Esophagus squamous epithelium (tissue), 5 donors: ENCODE measurements around the gene PCCA. TPM values are rescaled to one million over a fixed set of nuclear protein-coding genes. Genes with fewer than 3 reads are reported as not detected.

Experiments
- DNase-seq: peaks from one replicate; lab custom pipeline; 2025; lab: John Stamatoyannopoulos, UW
- H3K27ac ChIP-seq, 4 donors: fragments of 200-600 bp; sonication (generic); one replicate each; pipeline ENCODE4 v1.5.1; 2016 to 2019; ENCODE audit warnings: mild to moderate bottlenecking in 1 of 4
- H3K27me3 ChIP-seq, 4 donors: fragments of 200-600 bp; sonication (generic); 1 replicate in 3 of 4; 2 replicates in 1 of 4; pipeline versions ENCODE4 v1.5.1 to v1.6.0; 2017 to 2021; ENCODE audit warnings: antibody characterized with exemption in 1 of 4
- H3K36me3 ChIP-seq, 3 donors: fragments of 200-600 bp; sonication (generic); one replicate each; pipeline ENCODE4 v1.5.1; 2016 to 2019
- H3K4me1 ChIP-seq, 3 donors: fragments of 200-600 bp; sonication (generic); one replicate each; pipeline ENCODE4 v1.5.1; 2017 to 2019
- H3K4me3 ChIP-seq, 4 donors: fragments of 200-600 bp; sonication (generic); 1 replicate in 3 of 4; 2 replicates in 1 of 4; pipeline ENCODE4 v1.5.1; 2016 to 2019; ENCODE audit warnings: mild to moderate bottlenecking in 2 of 4, moderate library complexity in 1 of 4
- H3K9me3 ChIP-seq, 3 donors: fragments of 200-600 bp; sonication (generic); one replicate each; pipeline ENCODE4 v1.5.1; 2016 to 2019
- CTCF ChIP-seq, 6 experiments: fragments of 450-650 bp in 4 of 6; fragments of 200-600 bp in 2 of 6; sonication (generic) in 2 of 6; IDR thresholded peaks; one replicate each; pipeline ENCODE4 v1.5.1; 2016 to 2019; ENCODE audit warnings: antibody characterized with exemption in 6 of 6, mild to moderate bottlenecking in 4 of 6, moderate library complexity in 4 of 6
- POLR2A ChIP-seq, 4 donors: fragments of 450-650 bp; IDR thresholded peaks; one replicate each; pipeline ENCODE4 v1.6.1; 2017; ENCODE audit warnings: antibody characterized with exemption in 4 of 4, mild to moderate bottlenecking in 4 of 4, moderate library complexity in 3 of 4
- WGBS, 2 donors: methylation state at CpG; one replicate each; pipeline ENCODE4 v1.1.5; 2018; 5-methylcytosine and 5-hydroxymethylcytosine counted together
- intact Hi-C: fragments of 100-400 bp; cut with DNase I; formaldehyde crosslinking; loops from one replicate; pipeline ENCODE4 v1.15.0; 2022
- total RNA-seq, 4 donors: library from RNA; depleted of rRNA; stranded (reverse); fragments of >200 nt; gene quantifications; one replicate each; pipeline ENCODE4 v1.1.0, GENCODE V29; 2016
- donor health status: DM: yes; HTN: yes; CAD: no.

The PCCA gene
- total RNA-seq, 4 donors from 2014 or later = 21.5 to 46.5 (median 30.2) TPM

DNA sequence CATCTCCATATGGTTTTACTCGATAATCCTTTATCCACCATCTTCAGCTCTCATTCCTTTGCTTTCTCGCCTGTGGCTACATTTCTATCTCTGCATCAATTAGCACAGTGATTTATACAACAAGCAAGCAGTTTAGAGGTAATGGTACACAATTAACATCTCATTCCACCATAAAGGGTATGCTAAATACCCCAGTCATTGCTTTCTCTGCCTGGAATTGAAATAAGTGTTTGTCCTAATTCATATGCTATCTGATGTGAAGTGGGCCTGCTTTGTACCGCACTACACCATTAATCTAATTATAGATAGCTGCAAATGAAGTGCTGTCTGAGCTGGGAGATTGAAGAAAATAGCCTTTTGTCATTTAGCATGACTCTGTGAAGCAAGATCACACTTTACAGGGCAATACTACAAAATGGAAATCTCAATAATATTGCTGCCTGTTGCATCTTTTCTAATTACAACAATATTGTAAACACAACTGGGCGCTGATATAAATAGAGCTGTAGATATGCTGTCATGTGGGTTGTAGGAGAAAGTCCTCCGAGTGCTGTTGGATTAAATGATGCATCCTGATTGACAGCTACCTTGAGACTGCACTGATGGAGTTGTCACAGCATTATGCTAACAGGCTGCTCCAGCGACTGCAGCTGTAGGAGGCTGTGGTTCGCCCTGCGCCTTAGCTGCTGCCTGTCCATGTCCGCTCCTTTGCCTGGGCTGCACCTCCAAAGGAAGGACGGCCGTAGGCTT lies 421.5 kb downstream of the PCCA start:
- Histone ChIP-seq H3K27me3 (no peaks in the 10 kb centered on the region), H3K9me3 (no peaks in the 10 kb centered on the region), H3K27ac (no peak overlapping the region), H3K4me3 (no peak overlapping the region), H3K4me1 (peaks cover 0 to 9% (median 3%) of the 10 kb centered on the region in 3 donors), H3K36me3 (peaks cover 0 to under 1% (median 0%) of the 10 kb centered on the region in 3 donors)
- TF ChIP-seq POLR2A (IDR thresholded peaks at IDR 0.05) = no peak
- TF ChIP-seq CTCF (IDR thresholded peaks at IDR 0.05) = no peak
- 85 to 93% methylated on average over 5 to 11 of the region's 11 CpGs for WGBS, 2 donors
- intact Hi-C loops = loop anchor here (10.0 kb wide), 3 partner anchors 276 to 856 kb away; no protein-coding TSS in a partner anchor
- DNase-seq = no peak

DNA sequence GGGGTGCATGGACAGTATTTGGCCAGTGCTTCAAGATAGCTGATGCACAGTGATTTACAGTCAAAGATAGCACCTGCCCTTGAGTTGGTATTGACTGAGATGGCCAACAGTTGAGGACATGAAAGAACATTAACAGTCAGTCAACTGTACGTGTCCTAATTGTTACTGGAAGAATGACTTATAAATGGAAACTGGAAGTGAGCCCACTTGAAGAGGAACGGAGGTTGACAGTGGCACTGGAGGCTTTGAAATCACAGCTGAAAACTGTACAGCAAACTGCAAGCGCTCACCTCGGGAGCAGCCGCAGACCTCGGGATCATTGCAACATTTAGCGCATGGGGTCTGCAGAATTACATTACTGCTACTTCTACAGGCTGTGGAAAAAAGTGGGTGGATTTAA lies 422.6 kb downstream of the PCCA start:
- TF ChIP-seq CTCF (IDR thresholded peaks at IDR 0.05) (no peak), POLR2A (IDR thresholded peaks at IDR 0.05) (no peak)
- no peaks in the 10 kb centered on the region for H3K9me3 ChIP-seq
- H3K4me1 ChIP-seq = peaks cover 0 to 9% (median 3%) of the 10 kb centered on the region in 3 donors
- no peak for DNase-seq
- 73 to 74% methylated on average over 7 of the region's 7 CpGs for WGBS, 2 donors
- intact Hi-C loops = loop anchor here (10.0 kb wide), 3 partner anchors 277 to 857 kb away; no protein-coding TSS in a partner anchor
- H3K27me3 ChIP-seq = no peaks in the 10 kb centered on the region
- H3K27ac ChIP-seq = no peak overlapping the region
- peaks cover 0 to 11% (median 0%) of the 10 kb centered on the region in 3 donors for H3K36me3 ChIP-seq
- no peak overlapping the region for H3K4me3 ChIP-seq

DNA sequence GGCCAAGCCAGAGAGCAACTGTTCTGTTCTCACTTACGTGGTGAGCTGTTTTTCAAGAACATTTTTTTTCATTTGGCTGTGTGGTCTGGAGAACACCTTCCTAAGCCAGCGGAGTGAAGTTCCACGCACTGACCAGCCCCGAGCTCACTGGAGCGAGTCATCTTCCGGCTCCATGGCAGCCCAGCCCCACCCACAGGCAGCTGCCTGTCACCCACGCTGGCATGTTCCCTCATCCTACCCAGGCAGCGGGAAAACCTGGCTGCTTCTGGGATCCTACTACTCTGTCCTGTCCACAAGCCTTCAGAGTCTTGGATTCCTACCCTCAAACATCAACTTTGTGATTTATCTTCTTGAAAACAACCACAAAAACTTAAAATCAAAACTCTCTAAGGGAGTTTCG lies 423.5 kb downstream of the PCCA start:
- Histone ChIP-seq H3K27me3 (no peaks in the 10 kb centered on the region), H3K4me1 (peaks cover 0 to 9% (median 3%) of the 10 kb centered on the region in 3 donors), H3K36me3 (peaks cover 0 to 15% (median 0%) of the 10 kb centered on the region in 3 donors), H3K9me3 (no peaks in the 10 kb centered on the region), H3K27ac (no peak overlapping the region), H3K4me3 (no peak overlapping the region)
- no peak for DNase-seq
- intact Hi-C loops = loop anchor here (10.0 kb wide), 3 partner anchors 278 to 858 kb away; no protein-coding TSS in a partner anchor
- WGBS, 2 donors = 75 to 83% methylated on average over 9 of the region's 9 CpGs
- TF ChIP-seq CTCF (IDR thresholded peaks at IDR 0.05) (no peak), POLR2A (IDR thresholded peaks at IDR 0.05) (no peak)

DNA sequence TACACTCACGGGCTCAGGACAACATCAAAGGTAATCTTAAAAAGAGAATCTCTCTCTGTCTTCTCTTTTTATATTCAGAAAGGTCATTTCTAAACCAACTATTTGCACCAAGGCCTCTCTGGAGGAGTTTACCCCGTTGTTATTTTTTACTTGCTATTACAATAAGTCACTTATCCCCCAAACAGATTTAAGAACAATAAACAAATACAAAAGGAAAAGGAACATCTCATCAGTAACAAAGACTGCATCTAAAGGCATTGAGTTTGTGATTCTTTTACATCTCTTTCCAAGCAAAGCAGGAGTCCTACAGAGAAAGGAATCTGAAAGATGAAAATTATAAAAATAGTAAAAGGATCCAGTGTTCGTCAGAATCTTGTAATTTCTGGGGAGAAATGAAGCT lies 424.3 kb downstream of the PCCA start:
- Histone ChIP-seq H3K27ac (no peak overlapping the region), H3K4me3 (no peak overlapping the region), H3K36me3 (peaks cover 0 to 19% (median 0%) of the 10 kb centered on the region in 3 donors), H3K4me1 (peaks cover 0 to 9% (median 3%) of the 10 kb centered on the region in 3 donors), H3K27me3 (no peaks in the 10 kb centered on the region), H3K9me3 (no peaks in the 10 kb centered on the region)
- WGBS, 2 donors = 74 to 78% methylated on average over 3 of the region's 3 CpGs
- DNase-seq = no peak
- intact Hi-C loops = loop anchor here (10.0 kb wide), 3 partner anchors 278 to 858 kb away; no protein-coding TSS in a partner anchor
- TF ChIP-seq CTCF (IDR thresholded peaks at IDR 0.05) (no peak), POLR2A (IDR thresholded peaks at IDR 0.05) (no peak)
